ENCODE measurements around the gene FAM240B.

DNA sequence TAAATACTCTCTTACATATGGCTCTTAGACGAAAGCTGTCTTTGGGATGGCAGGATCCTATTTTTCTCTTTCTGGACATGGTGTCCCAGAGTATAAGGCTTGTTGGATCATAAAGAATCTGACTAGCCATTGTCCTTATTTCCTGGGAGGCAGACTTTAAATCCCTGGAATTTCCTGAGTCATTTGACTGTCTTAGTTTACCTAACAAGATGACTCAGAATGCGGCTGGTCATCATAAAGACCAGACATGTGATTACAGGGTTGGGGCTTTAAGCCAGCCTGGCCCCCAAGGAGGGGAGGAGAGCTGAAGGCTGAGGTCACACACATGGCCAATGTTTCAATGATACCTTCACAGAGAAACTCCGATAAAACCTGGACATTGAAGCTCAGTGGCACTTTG, 37.2 kb downstream of the FAM240B start:
- TF ChIP-seq POLR2A (IDR thresholded peaks at IDR 0.05): no peak
- TF ChIP-seq, protein P1, sequence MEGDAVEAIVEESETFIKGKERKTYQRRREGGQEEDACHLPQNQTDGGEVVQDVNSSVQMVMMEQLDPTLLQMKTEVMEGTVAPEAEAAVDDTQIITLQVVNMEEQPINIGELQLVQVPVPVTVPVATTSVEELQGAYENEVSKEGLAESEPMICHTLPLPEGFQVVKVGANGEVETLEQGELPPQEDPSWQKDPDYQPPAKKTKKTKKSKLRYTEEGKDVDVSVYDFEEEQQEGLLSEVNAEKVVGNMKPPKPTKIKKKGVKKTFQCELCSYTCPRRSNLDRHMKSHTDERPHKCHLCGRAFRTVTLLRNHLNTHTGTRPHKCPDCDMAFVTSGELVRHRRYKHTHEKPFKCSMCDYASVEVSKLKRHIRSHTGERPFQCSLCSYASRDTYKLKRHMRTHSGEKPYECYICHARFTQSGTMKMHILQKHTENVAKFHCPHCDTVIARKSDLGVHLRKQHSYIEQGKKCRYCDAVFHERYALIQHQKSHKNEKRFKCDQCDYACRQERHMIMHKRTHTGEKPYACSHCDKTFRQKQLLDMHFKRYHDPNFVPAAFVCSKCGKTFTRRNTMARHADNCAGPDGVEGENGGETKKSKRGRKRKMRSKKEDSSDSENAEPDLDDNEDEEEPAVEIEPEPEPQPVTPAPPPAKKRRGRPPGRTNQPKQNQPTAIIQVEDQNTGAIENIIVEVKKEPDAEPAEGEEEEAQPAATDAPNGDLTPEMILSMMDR (IDR thresholded peaks at IDR 0.05): no peak
